ENCODE results near the gene AOPEP.

AOPEP gene

GRCh38 chr9:95112436-95113280 lies 386.2 kb downstream of the AOPEP start:
- TF ChIP-seq, protein P1, sequence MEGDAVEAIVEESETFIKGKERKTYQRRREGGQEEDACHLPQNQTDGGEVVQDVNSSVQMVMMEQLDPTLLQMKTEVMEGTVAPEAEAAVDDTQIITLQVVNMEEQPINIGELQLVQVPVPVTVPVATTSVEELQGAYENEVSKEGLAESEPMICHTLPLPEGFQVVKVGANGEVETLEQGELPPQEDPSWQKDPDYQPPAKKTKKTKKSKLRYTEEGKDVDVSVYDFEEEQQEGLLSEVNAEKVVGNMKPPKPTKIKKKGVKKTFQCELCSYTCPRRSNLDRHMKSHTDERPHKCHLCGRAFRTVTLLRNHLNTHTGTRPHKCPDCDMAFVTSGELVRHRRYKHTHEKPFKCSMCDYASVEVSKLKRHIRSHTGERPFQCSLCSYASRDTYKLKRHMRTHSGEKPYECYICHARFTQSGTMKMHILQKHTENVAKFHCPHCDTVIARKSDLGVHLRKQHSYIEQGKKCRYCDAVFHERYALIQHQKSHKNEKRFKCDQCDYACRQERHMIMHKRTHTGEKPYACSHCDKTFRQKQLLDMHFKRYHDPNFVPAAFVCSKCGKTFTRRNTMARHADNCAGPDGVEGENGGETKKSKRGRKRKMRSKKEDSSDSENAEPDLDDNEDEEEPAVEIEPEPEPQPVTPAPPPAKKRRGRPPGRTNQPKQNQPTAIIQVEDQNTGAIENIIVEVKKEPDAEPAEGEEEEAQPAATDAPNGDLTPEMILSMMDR (IDR thresholded peaks at IDR 0.05; ENCODE audit: low read depth, low read length): no peak
- DNase-seq (ENCODE audit: extremely low read depth, low read depth): no peak

DNA sequence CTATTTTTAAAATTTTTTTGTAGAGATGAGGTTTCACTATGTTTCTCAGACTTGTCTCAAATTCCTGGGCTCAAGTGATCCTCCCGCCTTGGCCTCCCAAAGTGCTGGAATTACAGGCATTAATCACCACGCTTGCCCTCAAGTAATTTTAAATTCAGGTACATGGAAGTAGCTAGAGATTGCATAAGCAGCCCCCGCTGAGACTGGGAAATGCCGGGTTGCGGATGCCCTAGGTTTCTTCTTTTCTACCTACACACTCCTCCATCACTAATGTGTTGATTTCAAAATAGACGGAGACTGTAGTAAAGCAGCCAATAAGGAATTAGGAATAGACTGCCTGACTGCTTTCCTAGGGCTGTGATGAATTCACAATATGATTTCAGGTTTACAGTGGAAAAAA lies 388.6 kb downstream of the AOPEP start:
- no peak for DNase-seq (ENCODE audit: extremely low read depth, low read depth)
- TF ChIP-seq, protein P1 (IDR thresholded peaks at IDR 0.05; ENCODE audit: low read depth, low read length): no peak

DNA sequence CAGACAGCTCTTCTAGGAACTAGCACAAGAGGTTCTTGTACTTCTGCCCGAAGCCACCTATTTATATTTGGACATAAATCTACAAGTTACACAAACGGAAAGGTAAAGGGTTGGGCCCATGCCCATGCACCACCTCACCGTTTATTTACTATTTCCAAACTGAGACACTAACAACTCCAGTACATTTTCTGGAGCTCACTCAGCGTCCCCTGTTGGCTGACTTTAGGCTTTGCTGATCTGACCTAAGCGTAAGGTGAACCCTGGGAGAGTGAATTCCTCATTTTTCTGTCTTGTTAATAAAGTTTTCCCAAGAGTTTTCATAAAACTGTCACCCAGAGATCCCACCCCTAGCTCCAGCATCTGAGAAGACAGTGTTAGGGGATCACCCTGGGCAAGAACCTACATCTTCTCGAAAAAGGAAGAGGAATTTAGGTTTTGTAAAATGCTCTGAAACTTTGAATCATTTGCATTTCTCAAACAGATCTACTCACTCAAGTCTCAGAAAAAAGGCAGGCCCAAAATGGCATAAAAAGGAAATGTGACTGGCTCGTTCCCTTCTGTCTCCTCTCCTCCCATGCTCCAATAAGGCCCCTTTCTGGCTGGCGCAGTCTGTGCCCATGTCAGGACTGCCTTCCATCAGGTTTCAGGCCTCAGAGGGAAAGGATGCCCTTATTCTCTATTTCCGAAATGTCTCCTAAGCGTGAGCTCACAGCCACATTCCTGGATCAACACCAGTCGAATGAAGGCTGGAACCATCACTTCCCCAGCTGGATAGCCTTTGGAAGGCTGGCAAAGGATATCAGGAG lies 389.7 kb downstream of the AOPEP start:
- no peak for DNase-seq (ENCODE audit: extremely low read depth, low read depth)
- TF ChIP-seq, protein P1 (IDR thresholded peaks at IDR 0.05; ENCODE audit: low read depth, low read length): no peak

DNA sequence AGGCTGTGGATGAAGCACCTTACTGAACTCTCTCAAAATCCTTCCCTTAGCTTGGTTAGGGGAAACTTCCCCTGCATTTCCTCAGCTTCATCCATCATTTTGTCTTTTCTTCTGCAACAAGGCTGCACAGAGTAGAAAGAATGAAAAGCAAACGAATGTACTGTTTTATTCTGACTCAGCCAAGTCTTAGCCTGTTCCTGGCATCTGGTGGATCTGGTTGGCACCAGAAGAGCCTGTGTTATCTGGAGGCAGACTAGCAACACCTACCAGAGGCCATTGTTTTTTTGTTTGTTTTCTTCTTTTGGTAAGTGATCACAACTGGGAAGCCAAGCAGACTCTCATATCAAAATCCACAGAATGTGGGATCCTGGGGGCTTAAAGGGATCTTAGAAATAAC lies 390.3 kb downstream of the AOPEP start:
- no peak for DNase-seq (ENCODE audit: extremely low read depth, low read depth)
- TF ChIP-seq, protein P1 (IDR thresholded peaks at IDR 0.05; ENCODE audit: low read depth, low read length): no peak

- TF ChIP-seq, protein P1 (IDR thresholded peaks at IDR 0.05; ENCODE audit: low read depth, low read length): no peak
Observed at GRCh38 chr9:95118596-95118995, 392.1 kb downstream of the AOPEP start.

GRCh38 chr9:95120781-95121370 lies 394.4 kb downstream of the AOPEP start:
- TF ChIP-seq, protein P1 (IDR thresholded peaks at IDR 0.05; ENCODE audit: low read depth, low read length): no peak
- DNase-seq (ENCODE audit: extremely low read depth, low read depth): no peak

More at GRCh38 chr9:95118596-95118995, 392.1 kb downstream of the AOPEP start:
- DNase-seq (ENCODE audit: extremely low read depth, low read depth): no peak
